GM12801 (cell line): Measurements from ENCODE around the gene HVCN1.

Source experiments
- TF ChIP-seq, protein P1 (sequence below): IDR thresholded peaks from one replicate; pipeline ENCODE4 v1.5.1; 2011; ENCODE audit warnings: control low read depth; ENCODE audit not compliant: insufficient read length; ENCODE audit errors: extremely low read depth

HVCN1 gene

GRCh38 chr12:110697236-110697635, 8.3 kb upstream of the HVCN1 start:
- TF ChIP-seq, protein P1, sequence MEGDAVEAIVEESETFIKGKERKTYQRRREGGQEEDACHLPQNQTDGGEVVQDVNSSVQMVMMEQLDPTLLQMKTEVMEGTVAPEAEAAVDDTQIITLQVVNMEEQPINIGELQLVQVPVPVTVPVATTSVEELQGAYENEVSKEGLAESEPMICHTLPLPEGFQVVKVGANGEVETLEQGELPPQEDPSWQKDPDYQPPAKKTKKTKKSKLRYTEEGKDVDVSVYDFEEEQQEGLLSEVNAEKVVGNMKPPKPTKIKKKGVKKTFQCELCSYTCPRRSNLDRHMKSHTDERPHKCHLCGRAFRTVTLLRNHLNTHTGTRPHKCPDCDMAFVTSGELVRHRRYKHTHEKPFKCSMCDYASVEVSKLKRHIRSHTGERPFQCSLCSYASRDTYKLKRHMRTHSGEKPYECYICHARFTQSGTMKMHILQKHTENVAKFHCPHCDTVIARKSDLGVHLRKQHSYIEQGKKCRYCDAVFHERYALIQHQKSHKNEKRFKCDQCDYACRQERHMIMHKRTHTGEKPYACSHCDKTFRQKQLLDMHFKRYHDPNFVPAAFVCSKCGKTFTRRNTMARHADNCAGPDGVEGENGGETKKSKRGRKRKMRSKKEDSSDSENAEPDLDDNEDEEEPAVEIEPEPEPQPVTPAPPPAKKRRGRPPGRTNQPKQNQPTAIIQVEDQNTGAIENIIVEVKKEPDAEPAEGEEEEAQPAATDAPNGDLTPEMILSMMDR = no peak

DNA sequence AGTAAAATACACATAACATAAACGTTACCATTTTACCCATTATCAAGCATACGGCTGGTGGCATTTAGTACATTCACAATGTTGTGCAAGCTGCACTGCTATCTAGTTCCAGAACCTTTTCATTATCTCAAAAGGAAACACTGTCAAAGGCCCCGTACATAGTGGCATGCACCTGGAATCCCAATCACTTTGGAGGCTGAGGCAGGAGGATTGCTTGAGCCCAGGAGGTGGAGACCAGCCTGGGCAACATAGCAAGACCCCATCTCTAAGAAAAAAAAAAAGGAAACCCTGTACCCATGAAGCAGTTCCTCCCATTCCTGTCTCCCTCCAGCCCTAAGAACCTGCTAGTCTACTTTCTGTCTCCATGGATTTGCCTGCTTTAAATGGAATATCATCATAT, 7.4 kb upstream of the HVCN1 start:
- TF ChIP-seq, protein P1 = no peak

- TF ChIP-seq, protein P1 = no peak
These were observed 5.5 kb upstream of the HVCN1 start for GRCh38 chr12:110694330-110694901.

GRCh38 chr12:110693731-110694130, 4.8 kb upstream of the HVCN1 start:
- TF ChIP-seq, protein P1 = no peak

GRCh38 chr12:110690127-110690430, 1.2 kb upstream of the HVCN1 start:
- TF ChIP-seq, protein P1 = no peak

GRCh38 chr12:110689281-110690126, 589 bp upstream of the HVCN1 start:
- TF ChIP-seq, protein P1 = no peak

DNA sequence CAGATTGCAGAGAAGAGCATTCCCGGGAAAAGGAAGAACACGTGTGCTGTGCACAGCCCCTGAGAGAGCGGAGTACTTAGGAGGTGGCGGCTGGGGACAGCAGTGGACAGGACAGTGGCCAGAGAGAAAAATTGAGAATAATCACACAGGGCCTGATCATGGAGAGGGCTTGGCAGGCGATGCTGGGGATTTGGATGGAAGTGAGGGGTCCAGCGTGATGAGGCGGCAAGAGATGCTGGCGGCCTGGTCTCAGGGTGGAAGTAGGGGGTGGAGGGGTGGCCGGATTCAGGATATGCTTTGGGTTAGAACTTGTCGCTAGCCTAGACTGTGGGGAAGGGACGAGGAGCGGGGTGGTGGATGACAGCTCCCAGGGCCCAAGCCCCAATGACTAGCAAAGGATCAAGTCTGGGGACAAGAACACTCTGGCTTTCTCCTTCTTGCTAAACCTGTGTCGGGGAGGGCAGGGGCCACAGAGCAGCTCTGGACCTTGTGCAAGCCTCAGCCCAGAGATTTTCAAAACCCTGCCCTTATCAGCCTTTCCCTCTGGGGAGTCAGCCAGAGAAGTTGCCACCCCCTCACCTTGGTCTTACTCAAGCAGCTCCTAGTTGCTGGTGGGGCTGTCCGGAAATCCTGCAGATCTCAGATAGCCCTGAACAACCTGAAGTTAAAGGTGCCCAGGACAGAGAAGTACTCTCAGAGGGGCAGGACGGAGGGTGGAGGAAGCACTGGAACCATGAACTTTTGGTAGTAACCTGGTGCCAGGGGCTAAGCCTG, 1.3 kb downstream of the HVCN1 start:
- TF ChIP-seq, protein P1 = no peak
